Fibroblast of pulmonary artery (primary cell): Measurements from ENCODE around the gene ABTB2.

Source experiments
- DNase-seq: peaks from one replicate; pipeline ENCODE4 v3.0.0-alpha.2; 2010; ENCODE audit warnings: low read depth
- H3K4me3 ChIP-seq: replicated peaks from 2 replicates; pipeline ENCODE4 v1.5.1; 2011; ENCODE audit warnings: low read depth, mild to moderate bottlenecking, control low read depth, low read length, moderate library complexity
- CTCF ChIP-seq: IDR thresholded peaks from 2 replicates; pipeline ENCODE4 v1.5.1; 2011; ENCODE audit warnings: mild to moderate bottlenecking, control low read depth, low read length, inconsistent platforms; ENCODE audit errors: missing control alignments

ABTB2 gene

DNA sequence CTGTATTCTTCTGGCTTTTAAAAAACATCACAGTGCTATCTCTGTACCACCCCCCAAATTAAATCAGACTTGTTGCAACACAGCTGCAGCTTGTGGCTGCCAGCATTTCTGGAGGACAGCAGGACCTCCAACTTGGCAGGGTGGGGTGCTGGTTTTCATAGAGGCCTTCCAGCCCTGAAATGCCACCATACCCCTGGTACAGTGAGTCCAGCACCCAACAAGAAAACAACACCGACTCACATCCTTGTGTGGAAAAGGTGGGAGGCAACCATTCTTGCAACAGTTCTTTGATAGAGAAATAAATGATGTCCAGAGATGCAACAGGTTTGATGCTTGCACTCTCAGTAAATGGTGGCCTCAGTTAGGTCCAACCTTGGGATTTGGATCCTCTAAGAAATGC, 96.0 kb downstream of the ABTB2 start:
- TF ChIP-seq CTCF = no peak

GRCh38 chr11:34261095-34261494, 96.7 kb downstream of the ABTB2 start:
- no peak overlapping the region for H3K4me3 ChIP-seq
- DNase-seq = no peak
- TF ChIP-seq CTCF = no peak

More for the DNA sequence above, 96.0 kb downstream of the ABTB2 start:
- H3K4me3 ChIP-seq = no peak overlapping the region
- DNase-seq = no peak

GRCh38 chr11:34260072-34260575, 97.7 kb downstream of the ABTB2 start:
- no peak for TF ChIP-seq CTCF
- no peak for DNase-seq
- no peak overlapping the region for H3K4me3 ChIP-seq

GRCh38 chr11:34259087-34259486, 98.7 kb downstream of the ABTB2 start:
- DNase-seq = no peak
- no peak overlapping the region for H3K4me3 ChIP-seq
- no peak for TF ChIP-seq CTCF

- no peak overlapping the region for H3K4me3 ChIP-seq
- DNase-seq = no peak
- no peak for TF ChIP-seq CTCF
Observed at GRCh38 chr11:34256626-34257025, 101.2 kb downstream of the ABTB2 start.

- H3K4me3 ChIP-seq = no peak overlapping the region
- no peak for TF ChIP-seq CTCF
- no peak for DNase-seq
Observed at GRCh38 chr11:34256150-34256549, 101.7 kb downstream of the ABTB2 start.

GRCh38 chr11:34255101-34255500, 102.7 kb downstream of the ABTB2 start:
- DNase-seq = no peak
- no peak overlapping the region for H3K4me3 ChIP-seq
- no peak for TF ChIP-seq CTCF
